Measurements from ENCODE around the gene SYT9.

SYT9 gene

GRCh38 chr11:7347611-7348431, 96.1 kb downstream of the SYT9 start:
- no peak for DNase-seq (ENCODE audit: low read depth)

GRCh38 chr11:7348432-7349304, 97.0 kb downstream of the SYT9 start:
- peak; percentile 4 for DNase-seq (ENCODE audit: low read depth)

GRCh38 chr11:7351228-7351627, 99.5 kb downstream of the SYT9 start:
- DNase-seq (ENCODE audit: low read depth): no peak

- DNase-seq (ENCODE audit: low read depth): peak; percentile 46
Measured at GRCh38 chr11:7353100-7353499, 101.4 kb downstream of the SYT9 start.

GRCh38 chr11:7364660-7365059, 113.0 kb downstream of the SYT9 start:
- DNase-seq (ENCODE audit: low read depth): no peak

GRCh38 chr11:7367803-7368202, 116.1 kb downstream of the SYT9 start:
- DNase-seq (ENCODE audit: low read depth): no peak

- no peak for DNase-seq (ENCODE audit: low read depth)
Measured at GRCh38 chr11:7376386-7376785, 124.7 kb downstream of the SYT9 start.

GRCh38 chr11:7381937-7382336, 130.2 kb downstream of the SYT9 start:
- DNase-seq (ENCODE audit: low read depth): no peak

GRCh38 chr11:7383406-7383805, 131.7 kb downstream of the SYT9 start:
- DNase-seq (ENCODE audit: low read depth): no peak

GRCh38 chr11:7384691-7385090, 133.0 kb downstream of the SYT9 start:
- no peak for DNase-seq (ENCODE audit: low read depth)

GRCh38 chr11:7385532-7385931, 133.8 kb downstream of the SYT9 start:
- DNase-seq (ENCODE audit: low read depth): no peak

GRCh38 chr11:7413961-7414915, 162.5 kb downstream of the SYT9 start:
- DNase-seq (ENCODE audit: low read depth): no peak

GRCh38 chr11:7414973-7415817, 163.5 kb downstream of the SYT9 start:
- DNase-seq (ENCODE audit: low read depth): no peak

GRCh38 chr11:7416080-7416479, 164.4 kb downstream of the SYT9 start:
- no peak for DNase-seq (ENCODE audit: low read depth)

- DNase-seq (ENCODE audit: low read depth): no peak
Measured at GRCh38 chr11:7417328-7417727, 165.6 kb downstream of the SYT9 start.

- DNase-seq (ENCODE audit: low read depth): peak; percentile 3
Measured at GRCh38 chr11:7418061-7418460, 166.4 kb downstream of the SYT9 start.

- DNase-seq (ENCODE audit: low read depth): no peak
Measured at GRCh38 chr11:7418906-7419305, 167.2 kb downstream of the SYT9 start.

- DNase-seq (ENCODE audit: low read depth): no peak
Measured at GRCh38 chr11:7421136-7421535, 169.4 kb downstream of the SYT9 start.

GRCh38 chr11:7422544-7423331, 171.0 kb downstream of the SYT9 start:
- no peak for DNase-seq (ENCODE audit: low read depth)

GRCh38 chr11:7423946-7424345, 172.2 kb downstream of the SYT9 start:
- DNase-seq (ENCODE audit: low read depth): no peak

Data from ELR (cell line).